HepG2 (cell line): ENCODE results near the gene GSS. TPM values are rescaled to one million over a fixed set of nuclear protein-coding genes. Genes with fewer than 3 reads are reported as not detected.
A peak's percentile ranks its signal among the peaks of the same experiment; 100 is the strongest.

Experiments
- ATAC-seq: fragments of 200-7000 bp; cut with Tn5 transposase; 3 replicates; pipeline ENCODE4 v1.9.1; 2020; ENCODE audit warnings: mild to moderate bottlenecking, moderate library complexity
- BruUV-seq: library from RNA; stranded (reverse); fragments of 400-500 nt; replicated peaks from 2 replicates; lab custom pipeline; 2021; lab: Mats Ljungman, UMichigan
- CTCF ChIA-PET: fragments of 300-600 bp; formaldehyde crosslinking; extraction: SDS; loops from one replicate; lab custom pipeline; 2021; ENCODE audit warnings: low total read pairs, inconsistent platforms, low intra/inter-chr PET ratio; lab: Yijun Ruan, JAX
- POLR2A ChIA-PET: fragments of 350-600 bp; sonication (Branson Sonifier 250); formaldehyde crosslinking; loops from one replicate; lab custom pipeline; 2020; ENCODE audit warnings: antibody characterized with exemption, inconsistent platforms; lab: Yijun Ruan, JAX
- DNase-seq: peaks from one replicate; pipeline ENCODE4 v3.0.0-alpha.2; 2015; ENCODE audit warnings: low spot score
- FAIRE-seq: peaks from 3 replicates; lab custom pipeline; 2011; peaks lifted over from hg19 to GRCh38; lab: Jason Lieb, UNC
- H2AFZ ChIP-seq: one replicate; pipeline ENCODE4 v1.6.1; 2011; ENCODE audit warnings: low read length, inconsistent platforms
- H3K27ac ChIP-seq: fragments of 300-600 bp; 3 replicates; pipeline ENCODE4 v1.8.0; 2011; ENCODE audit warnings: mixed run types, mild to moderate bottlenecking, mixed read lengths, low read length, inconsistent platforms; ENCODE audit not compliant: insufficient read depth; ENCODE audit errors: extremely low read length
- H3K27me3 ChIP-seq, 2 experiments: fragments of 200-600 bp in 1 of 2; 2 replicates in 1 of 2; 3 replicates in 1 of 2; pipeline versions ENCODE4 v1.6.0 to v1.8.0; 2011; ENCODE audit warnings: low read length in 2 of 2, mild to moderate bottlenecking in 2 of 2, moderate library complexity in 2 of 2, inconsistent platforms in 1 of 2; ENCODE audit not compliant: insufficient read depth in 2 of 2, control insufficient read depth in 1 of 2
- H3K36me3 ChIP-seq, 2 experiments: fragments of 200-600 bp in 1 of 2; replicated peaks in 1 of 2; 2 replicates in 1 of 2; 3 replicates in 1 of 2; pipeline versions ENCODE4 v1.5.1 to v1.8.0; 2011; ENCODE audit warnings: low read length in 2 of 2, inconsistent platforms in 1 of 2; ENCODE audit not compliant: insufficient read depth in 2 of 2, control insufficient read depth in 1 of 2
- H3K4me1 ChIP-seq: 2 replicates; pipeline ENCODE4 v1.5.1; 2012; ENCODE audit warnings: low read length, inconsistent platforms; ENCODE audit not compliant: insufficient read depth
- H3K4me2 ChIP-seq: 2 replicates; pipeline ENCODE4 v1.6.0; 2011; ENCODE audit warnings: low read depth, low read length, inconsistent platforms
- H3K4me3 ChIP-seq, 3 experiments: fragments of 200-600 bp in 1 of 3; sonication (generic), shearing (Covaris generic) in 1 of 3; replicated peaks in 1 of 3; 2 replicates each; pipeline ENCODE4 v1.5.1; 2011 to 2016; ENCODE audit warnings: low read length in 3 of 3, inconsistent platforms in 2 of 3, low read depth in 2 of 3, mild to moderate bottlenecking in 2 of 3, control low read depth in 1 of 3, mixed read lengths in 1 of 3; ENCODE audit not compliant: insufficient read depth in 1 of 3
- H3K79me2 ChIP-seq: one replicate; pipeline ENCODE4 v1.6.1; 2011; ENCODE audit warnings: low read length, inconsistent platforms; ENCODE audit not compliant: insufficient read depth
- H3K9ac ChIP-seq: 2 replicates; pipeline ENCODE4 v1.6.0; 2011; ENCODE audit warnings: mild to moderate bottlenecking, low read depth, low read length, inconsistent platforms; ENCODE audit not compliant: insufficient read depth
- H3K9me3 ChIP-seq: 2 replicates; pipeline ENCODE4 v1.5.1; 2012; ENCODE audit warnings: mild to moderate bottlenecking, low read length
- H4K20me1 ChIP-seq: 2 replicates; pipeline ENCODE4 v1.6.0; 2011; ENCODE audit warnings: inconsistent platforms, mild to moderate bottlenecking, low read length, moderate library complexity; ENCODE audit not compliant: insufficient read depth
- ATRX ChIP-seq: sonication (generic); formaldehyde crosslinking; IDR thresholded peaks from 2 replicates; pipeline ENCODE4 v1.4.0; 2020; ENCODE audit warnings: missing genetic modification reagents, borderline replicate concordance
- CHCHD3 ChIP-seq: sonication (generic); formaldehyde crosslinking; IDR thresholded peaks from 2 replicates; pipeline ENCODE4 v1.8.0; 2022; ENCODE audit warnings: mild to moderate bottlenecking, missing genetic modification reagents, moderate library complexity
- CREBL2 ChIP-seq: sonication (generic); formaldehyde crosslinking; IDR thresholded peaks from 2 replicates; pipeline ENCODE4 v1.8.1; 2023; ENCODE audit warnings: missing genetic modification reagents, mild to moderate bottlenecking, borderline replicate concordance
- IRF2 ChIP-seq: IDR thresholded peaks from 2 replicates; pipeline ENCODE4 v1.6.1; 2018; ENCODE audit warnings: missing genetic modification reagents, missing compliant biosample characterization
- MAFG ChIP-seq: sonication (generic); formaldehyde crosslinking; IDR thresholded peaks from 2 replicates; pipeline ENCODE4 v1.5.1; 2020; ENCODE audit warnings: mild to moderate bottlenecking, missing genetic modification reagents
- NCOA5 ChIP-seq: sonication (generic); formaldehyde crosslinking; IDR thresholded peaks from 2 replicates; pipeline ENCODE4 v1.4.0; 2020; ENCODE audit warnings: missing genetic modification reagents
- NR2C2 ChIP-seq: sonication (generic); formaldehyde crosslinking; IDR thresholded peaks from 2 replicates; pipeline ENCODE4 v1.4.0; 2020; ENCODE audit warnings: missing genetic modification reagents, mild to moderate bottlenecking, moderate library complexity, borderline replicate concordance
- NR2F1 ChIP-seq, 2 experiments: fragments of 450-650 bp in 1 of 2; formaldehyde crosslinking in 1 of 2; IDR thresholded peaks; 2 replicates each; pipeline versions ENCODE4 v1.5.0 to v1.6.1; 2016 to 2020; ENCODE audit warnings: mild to moderate bottlenecking in 1 of 2, missing compliant biosample characterization in 1 of 2, missing genetic modification reagents in 1 of 2, moderate library complexity in 1 of 2
- ONECUT2 ChIP-seq: sonication (generic); formaldehyde crosslinking; IDR thresholded peaks from 2 replicates; pipeline ENCODE4 v1.4.0; 2020; ENCODE audit warnings: missing genetic modification reagents
- PBX3 ChIP-seq: sonication (generic); formaldehyde crosslinking; IDR thresholded peaks from 2 replicates; pipeline ENCODE4 v1.8.1; 2023; ENCODE audit warnings: missing genetic modification reagents, inconsistent platforms, borderline replicate concordance
- PREB ChIP-seq: sonication (generic); formaldehyde crosslinking; IDR thresholded peaks from 2 replicates; pipeline ENCODE4 v1.4.0; 2020; ENCODE audit warnings: missing genetic modification reagents
- RARA ChIP-seq: IDR thresholded peaks from 2 replicates; pipeline ENCODE4 v1.6.1; 2016; ENCODE audit warnings: missing genetic modification reagents, missing compliant biosample characterization
- ZBTB20 ChIP-seq: sonication (generic); formaldehyde crosslinking; IDR thresholded peaks from 2 replicates; pipeline ENCODE4 v1.8.1; 2023; ENCODE audit warnings: missing genetic modification reagents, low read depth, mild to moderate bottlenecking, borderline replicate concordance
- ZFP91 ChIP-seq: sonication (generic); formaldehyde crosslinking; IDR thresholded peaks from 2 replicates; pipeline ENCODE4 v1.9.0; 2022; ENCODE audit warnings: missing genetic modification reagents, mild to moderate bottlenecking, borderline replicate concordance
- ZKSCAN8 ChIP-seq: IDR thresholded peaks from 2 replicates; pipeline ENCODE4 v1.6.1; 2016; ENCODE audit warnings: borderline replicate concordance, missing genetic modification reagents, missing compliant biosample characterization
- ZNF235 ChIP-seq: sonication (generic); formaldehyde crosslinking; IDR thresholded peaks from 2 replicates; pipeline ENCODE4 v1.8.1; 2023; ENCODE audit warnings: mild to moderate bottlenecking, missing genetic modification reagents, borderline replicate concordance
- ZNF740 ChIP-seq: sonication (generic); formaldehyde crosslinking; IDR thresholded peaks from 2 replicates; pipeline ENCODE4 v1.4.0; 2020; ENCODE audit warnings: missing genetic modification reagents
- ZSCAN21 ChIP-seq: sonication (generic); formaldehyde crosslinking; IDR thresholded peaks from 2 replicates; pipeline ENCODE4 v1.8.0; 2022; ENCODE audit warnings: mild to moderate bottlenecking, missing genetic modification reagents, moderate library complexity, borderline replicate concordance
- WGBS: methylation state at CpG from one replicate; pipeline ENCODE4 v1.1.6; 2017; ENCODE audit warnings: low lambda C conversion rate; 5-methylcytosine and 5-hydroxymethylcytosine counted together
- in situ Hi-C: cut with HindIII; loops from 2 replicates; pipeline ENCODE4 v1.10.0; 2017; ENCODE audit warnings: low pct_unique_long_range_greater_than_20kb; ENCODE audit not compliant: extremely low pct_ligation_motif_present
- intact Hi-C: fragments of 100-400 bp; cut with micrococcal nuclease; formaldehyde crosslinking; loops from one replicate; pipeline ENCODE4 v1.10.0; 2022; ENCODE audit not compliant: unreplicated experiment
- polyA plus RNA-seq, 8 experiments: library from polyadenylated mRNA; depleted of rRNA in 3 of 8; stranded (reverse) in 7 of 8; unstranded in 1 of 8; fragments of >200 nt; fragmentation: Illumina TruSeq in 4 of 8; extraction: Trizol in 4 of 8; gene quantifications; 2 replicates each; pipeline versions ENCODE4 v1.2.1 to v1.2.3, GENCODE V29; 2011 to 2016; ENCODE audit warnings: low read depth in 4 of 8, missing spikeins in 1 of 8, mixed read lengths in 1 of 8; ENCODE audit not compliant: insufficient read depth in 1 of 8
- total RNA-seq, 5 experiments: library from RNA; depleted of rRNA; stranded (reverse); fragments of >200 nt; fragmentation: Illumina TruSeq; extraction: Trizol; gene quantifications; 2 replicates each; pipeline ENCODE4 v1.2.3, GENCODE V29; 2016; ENCODE audit warnings: low read depth in 1 of 5

Gene GSS
- total and polyA plus RNA-seq, 2 of the 13 experiments (the other 11 are each of a cell fraction or from before 2014, with no cell fraction given), result 80.1 to 102 TPM

- no peak for FAIRE-seq
- no peak overlapping the region for H3K4me3 ChIP-seq
- H3K27ac ChIP-seq, result no peak overlapping the region
- peak; percentile 8 for ATAC-seq
- no peak for DNase-seq
- no peaks in the 10 kb centered on the region for H3K9me3 ChIP-seq
- peaks cover 28 to 43% of the 10 kb centered on the region in 2 experiments for H3K27me3 ChIP-seq
- no peak overlapping the region for H3K9ac ChIP-seq
- H3K36me3 ChIP-seq, result no peaks in the 10 kb centered on the region
- intact Hi-C loops, result no loop called here
- H3K79me2 ChIP-seq, result no peaks in the 10 kb centered on the region
- POLR2A ChIA-PET, result no interaction called here
- peaks cover 13% of the 10 kb centered on the region for H3K4me1 ChIP-seq
- peak overlapping the region; percentile 32 for H3K4me2 ChIP-seq
- no peak overlapping the region for H2AFZ ChIP-seq
- 28% methylated on average over 15 of the region's 15 CpGs for WGBS
- H4K20me1 ChIP-seq, result no peaks in the 10 kb centered on the region
- no TSS peak for BruUV-seq
- CTCF ChIA-PET, result no interaction called here
- in situ Hi-C loops, result no loop called here
- TF ChIP-seq NR2C2, result peak; percentile 65; the same call in 1 of the 2 replicates
- TF ChIP-seq IRF2 (CRISPR knock-in tag), result no peak
- TF ChIP-seq MAFG (CRISPR knock-in tag), result no peak
- 0 out of 2 replicates have a peak, but pooled peaks have one; percentile 25 for TF ChIP-seq ZNF740 (CRISPR knock-in tag)
- peak; percentile 17; the same call in 1 of the 2 replicates for TF ChIP-seq ZFP91 (CRISPR knock-in tag)
- 0 out of 2 replicates have a peak, but pooled peaks have one; percentile 53 for TF ChIP-seq CREBL2
- peak; percentile 92 for TF ChIP-seq RARA (CRISPR knock-in tag)
- 0 out of 2 replicates have a peak, but pooled peaks have one; percentile 82 for TF ChIP-seq CHCHD3
- no peak for TF ChIP-seq ATRX (CRISPR knock-in tag)
- no peak for TF ChIP-seq ZSCAN21
- TF ChIP-seq PREB (CRISPR knock-in tag), result 0 out of 2 replicates have a peak, but pooled peaks have one; percentile 33
- no peak for TF ChIP-seq ZBTB20 (CRISPR knock-in tag)
- no peak for TF ChIP-seq ZKSCAN8 (CRISPR knock-in tag)
- no peak for TF ChIP-seq ONECUT2 (CRISPR knock-in tag)
- no peak for TF ChIP-seq PBX3 (CRISPR knock-in tag)
- TF ChIP-seq NCOA5 (CRISPR knock-in tag), result no peak
- 0 out of 2 replicates have a peak, but pooled peaks have one; percentile 44 for TF ChIP-seq ZNF235 (CRISPR knock-in tag)
- 0 out of 4 replicates have a peak, but pooled peaks of 1 of the 2 experiments have one; percentile 27 for TF ChIP-seq NR2F1 (CRISPR knock-in tag; IDR thresholded peaks at IDR 0.05)
Measured at GRCh38 chr20:34987288-34988190, 31.9 kb upstream of the GSS start.
